NCI-H1930 (cell line): ENCODE measurements around the gene RFXAP.

ENCODE experiments used
- DNase-seq, 2 experiments: peaks; one replicate each; lab custom pipeline; 2025; lab: John Stamatoyannopoulos, UW

The RFXAP gene

GRCh38 chr13:36817996-36818803 lies 822 bp upstream of the RFXAP start:
- DNase-seq, result no peak

DNA sequence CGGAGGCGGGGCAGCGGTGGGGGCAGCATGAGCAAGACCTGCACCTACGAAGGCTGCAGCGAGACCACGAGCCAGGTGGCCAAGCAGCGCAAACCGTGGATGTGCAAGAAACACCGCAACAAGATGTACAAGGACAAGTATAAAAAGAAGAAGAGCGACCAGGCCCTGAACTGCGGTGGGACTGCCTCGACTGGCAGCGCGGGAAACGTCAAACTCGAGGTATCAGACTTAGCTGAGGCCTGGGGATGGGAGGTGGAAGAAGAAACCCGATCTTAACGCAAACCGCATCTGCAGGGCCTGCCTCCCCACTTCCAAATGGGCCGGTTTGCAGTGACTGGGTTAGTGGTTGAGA lies 693 bp downstream of the RFXAP start:
- no peak for DNase-seq

DNA sequence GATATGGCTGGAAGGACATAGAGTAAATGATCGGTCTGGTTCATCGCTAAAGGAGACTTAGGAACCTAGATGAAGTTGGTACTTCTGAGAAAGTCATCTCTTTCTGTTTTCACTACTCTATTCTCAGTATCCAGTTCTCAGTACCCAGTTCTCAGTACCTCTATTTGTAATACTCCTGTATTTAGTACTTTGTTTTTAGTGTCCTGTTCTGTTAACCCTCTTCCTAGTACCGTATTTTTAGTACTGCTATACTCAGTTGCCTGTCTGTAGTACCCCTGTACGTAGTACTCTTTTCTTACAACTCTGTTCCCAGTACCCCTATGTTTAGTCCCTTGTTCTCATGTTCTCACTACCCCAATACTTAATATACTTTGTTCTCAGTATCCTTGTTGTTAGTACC lies 1.2 kb downstream of the RFXAP start:
- DNase-seq, result no peak

GRCh38 chr13:36822785-36823184 lies 3.8 kb downstream of the RFXAP start:
- DNase-seq, result no peak

GRCh38 chr13:36829753-36830152 lies 10.7 kb downstream of the RFXAP start:
- DNase-seq, result no peak

GRCh38 chr13:36831291-36831690 lies 12.3 kb downstream of the RFXAP start:
- no peak for DNase-seq

DNA sequence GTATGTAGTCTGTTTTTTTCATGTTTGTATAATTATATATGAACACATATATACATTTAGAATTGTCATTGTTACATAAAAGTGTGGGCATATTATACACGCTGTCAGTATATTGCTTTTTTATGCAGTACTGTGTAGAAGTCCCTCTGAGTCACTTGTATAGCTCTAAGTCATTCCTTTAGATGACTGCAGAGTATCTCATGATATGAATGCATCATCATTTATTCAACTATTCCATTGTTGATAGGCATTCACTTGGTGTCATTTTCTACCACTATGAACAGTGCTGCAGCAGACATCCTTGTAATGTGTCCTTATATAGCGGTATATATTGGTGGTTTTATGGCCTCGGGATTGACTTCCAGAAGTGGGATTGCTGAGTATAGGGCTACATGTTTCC lies 15.3 kb downstream of the RFXAP start:
- no peak for DNase-seq

DNA sequence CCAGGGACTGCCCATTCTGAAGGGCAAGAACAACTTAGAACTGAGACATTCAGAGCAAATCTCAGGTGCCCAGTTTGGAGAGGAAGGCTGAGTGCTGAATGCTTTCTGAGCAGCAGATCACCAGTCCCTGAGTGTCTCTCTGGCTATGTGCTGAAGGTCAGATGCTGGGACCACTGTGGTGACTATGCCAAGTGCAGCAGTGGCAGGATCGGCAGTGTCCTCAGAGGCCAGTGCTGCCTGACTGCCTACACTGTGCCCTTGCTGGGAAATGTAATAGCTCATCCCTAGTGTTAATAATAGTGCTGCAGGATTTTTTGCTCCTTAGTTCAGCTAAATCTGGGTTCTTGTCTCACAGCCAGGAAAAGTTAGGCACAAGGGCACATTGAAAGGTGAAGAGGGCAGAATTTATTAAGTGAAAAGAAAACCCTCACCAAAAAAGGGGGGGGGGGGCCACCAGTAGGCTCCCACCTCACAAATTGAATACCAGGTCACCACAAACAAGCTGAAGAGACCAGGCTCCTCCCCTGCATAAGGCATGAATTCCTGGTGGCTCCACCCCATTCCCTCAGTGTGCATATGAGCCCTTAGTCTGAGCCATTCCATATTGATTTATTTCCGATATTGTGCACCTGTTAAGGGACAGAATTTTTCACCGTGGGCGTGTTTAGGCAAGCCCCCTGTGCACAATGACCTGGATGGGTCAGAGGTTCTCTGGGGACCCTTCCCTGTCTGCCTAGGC lies 18.5 kb downstream of the RFXAP start:
- DNase-seq, result no peak

DNA sequence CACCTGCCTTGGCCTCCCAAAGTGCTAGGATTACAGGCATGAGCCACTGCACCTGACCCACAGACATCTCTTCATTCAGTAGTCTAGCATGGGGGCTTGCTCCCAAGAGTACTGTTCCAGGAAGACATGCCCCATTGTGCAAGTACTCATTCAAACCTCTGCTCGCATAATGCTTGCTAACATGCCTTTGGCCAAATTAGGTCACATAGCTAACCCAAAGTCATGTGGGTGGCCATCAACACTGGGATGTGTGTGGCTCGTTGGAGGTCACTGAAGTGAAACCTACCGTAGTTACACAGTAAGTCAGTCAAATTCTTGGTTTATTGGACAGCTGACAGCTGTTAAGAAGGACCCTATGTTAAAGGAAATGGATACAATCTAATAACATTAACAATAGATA lies 20.3 kb downstream of the RFXAP start:
- DNase-seq, result no peak

- no peak for DNase-seq
Observed at GRCh38 chr13:36839981-36840380, 21.0 kb downstream of the RFXAP start.

- DNase-seq, result no peak
Observed at GRCh38 chr13:36840718-36841250, 21.8 kb downstream of the RFXAP start.

DNA sequence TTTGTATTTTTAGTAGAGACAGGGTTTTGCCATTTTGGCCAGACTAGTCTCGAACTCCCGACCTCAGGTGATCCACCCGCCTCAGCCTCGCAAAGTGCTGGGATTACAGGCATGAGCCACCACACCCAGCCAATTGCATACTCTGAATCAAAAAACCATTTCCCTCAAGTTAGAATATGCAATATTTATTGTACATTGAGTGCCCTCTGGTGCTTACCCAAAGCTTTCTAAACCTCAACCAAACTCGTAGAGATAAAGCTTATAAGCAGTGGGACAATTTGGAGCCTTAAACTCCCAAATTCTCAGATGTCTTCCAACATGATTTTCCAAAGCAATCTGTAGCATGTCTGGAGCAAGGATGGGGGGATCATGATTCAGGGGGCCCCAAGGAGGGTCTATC lies 22.4 kb downstream of the RFXAP start:
- no peak for DNase-seq

GRCh38 chr13:36847606-36848005 lies 28.6 kb downstream of the RFXAP start:
- DNase-seq, result no peak

GRCh38 chr13:36848199-36848982 lies 29.4 kb downstream of the RFXAP start:
- DNase-seq, result no peak

- DNase-seq, result peak in 1 of 2 experiments; percentile 14
Observed at GRCh38 chr13:36850790-36851438, 31.9 kb downstream of the RFXAP start.

DNA sequence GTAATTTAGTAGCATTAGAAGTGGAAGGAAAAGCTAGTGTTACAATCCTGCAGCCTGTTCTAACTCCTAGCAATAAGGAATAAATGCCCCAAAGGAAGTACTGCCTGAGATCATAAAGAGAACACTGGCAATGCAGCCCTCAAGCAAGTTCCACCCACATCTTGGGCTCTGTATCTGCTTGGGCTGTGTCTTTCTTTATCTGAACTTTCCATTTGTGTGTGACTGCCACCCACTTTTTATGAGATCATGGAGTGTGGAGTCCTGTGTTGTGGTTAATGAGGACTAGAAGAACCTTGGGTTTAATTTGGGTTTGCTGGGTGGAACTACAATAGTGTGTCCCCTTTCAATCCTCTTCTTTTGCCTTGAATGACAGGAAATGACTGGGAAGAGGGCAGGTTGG lies 38.2 kb downstream of the RFXAP start:
- DNase-seq, result no peak

DNA sequence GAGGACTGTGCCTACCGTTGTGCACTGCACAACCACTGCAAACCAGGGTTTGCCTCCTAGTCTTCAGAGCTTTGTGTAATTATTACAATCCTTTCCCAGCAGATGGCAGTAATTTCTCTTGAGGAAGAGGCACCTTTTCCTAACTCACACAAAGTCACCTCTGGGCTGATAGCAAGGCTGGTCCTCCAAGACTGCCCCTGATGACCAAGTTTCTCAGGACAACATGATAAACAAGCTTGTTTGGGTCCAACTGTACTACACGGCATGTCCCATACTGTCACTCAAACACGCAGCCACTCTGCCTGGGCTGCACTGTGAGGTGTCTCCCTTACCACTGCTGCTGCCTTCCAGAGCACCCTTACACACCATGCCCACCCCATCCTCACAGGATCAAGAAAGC lies 39.3 kb downstream of the RFXAP start:
- peak; percentile 41 to 70 for DNase-seq

GRCh38 chr13:36859259-36859658 lies 40.2 kb downstream of the RFXAP start:
- DNase-seq, result peak in 1 of 2 experiments; percentile 41

- no peak for DNase-seq
Observed at GRCh38 chr13:36862002-36862685, 43.1 kb downstream of the RFXAP start.

- DNase-seq, result no peak
Observed at GRCh38 chr13:36862722-36863121, 43.7 kb downstream of the RFXAP start.

GRCh38 chr13:36865265-36865664 lies 46.2 kb downstream of the RFXAP start:
- DNase-seq, result no peak
